H9 (cell line): Measurements from ENCODE around the gene MS4A4A. TPM values are rescaled to one million over a fixed set of nuclear protein-coding genes. Genes with fewer than 3 reads are reported as not detected.

ENCODE experiments used
- DNase-seq: peaks from one replicate; pipeline ENCODE4 v3.0.0-alpha.2; 2017
- H2AFZ ChIP-seq: one replicate; pipeline ENCODE4 v1.6.1; 2013; ENCODE audit warnings: mild to moderate bottlenecking, low read length, control low read depth, moderate library complexity
- H2AK5ac ChIP-seq: 2 replicates; pipeline ENCODE4 v1.6.1; 2013; ENCODE audit warnings: low read length, control low read depth, mixed read lengths; ENCODE audit not compliant: insufficient read length
- H2BK120ac ChIP-seq: one replicate; pipeline ENCODE4 v1.6.1; 2013; ENCODE audit warnings: low read depth, mild to moderate bottlenecking, low read length, control low read depth, inconsistent platforms; ENCODE audit not compliant: poor library complexity, severe bottlenecking
- H2BK12ac ChIP-seq: 2 replicates; pipeline ENCODE4 v1.6.1; 2013; ENCODE audit warnings: low read length, control low read depth, mixed read lengths, low read depth; ENCODE audit not compliant: insufficient read length
- H2BK15ac ChIP-seq: 2 replicates; pipeline ENCODE4 v1.6.1; 2013; ENCODE audit warnings: low read depth, low read length, control low read depth
- H2BK20ac ChIP-seq: one replicate; pipeline ENCODE4 v1.6.1; 2013; ENCODE audit warnings: low read depth, mild to moderate bottlenecking, low read length, control low read depth, inconsistent platforms; ENCODE audit not compliant: poor library complexity, severe bottlenecking
- H2BK5ac ChIP-seq: 2 replicates; pipeline ENCODE4 v1.6.1; 2013; ENCODE audit warnings: low read length, control low read depth, mixed read lengths; ENCODE audit not compliant: insufficient read length
- H3K14ac ChIP-seq: 2 replicates; pipeline ENCODE4 v1.6.1; 2013; ENCODE audit warnings: low read length, control low read depth; ENCODE audit not compliant: insufficient read depth
- H3K18ac ChIP-seq: 2 replicates; pipeline ENCODE4 v1.6.1; 2013; ENCODE audit warnings: low read depth, mild to moderate bottlenecking, mixed read lengths, low read length, control low read depth; ENCODE audit not compliant: insufficient read length
- H3K23ac ChIP-seq: 2 replicates; pipeline ENCODE4 v1.6.1; 2013; ENCODE audit warnings: low read length, control low read depth, mixed read lengths, low read depth; ENCODE audit not compliant: insufficient read length
- H3K23me2 ChIP-seq: 2 replicates; pipeline ENCODE4 v1.6.1; 2013; ENCODE audit warnings: low read depth, mild to moderate bottlenecking, mixed read lengths, low read length, control low read depth; ENCODE audit not compliant: insufficient read length, poor library complexity, severe bottlenecking
- H3K27ac ChIP-seq: 2 replicates; pipeline ENCODE4 v1.5.1; 2013; ENCODE audit warnings: low read length, control low read depth, mixed read lengths, low read depth; ENCODE audit not compliant: insufficient read length
- H3K27me3 ChIP-seq: 2 replicates; pipeline ENCODE4 v1.6.1; 2013; ENCODE audit warnings: low read length, control low read depth, inconsistent platforms; ENCODE audit not compliant: insufficient read depth
- H3K4ac ChIP-seq: 2 replicates; pipeline ENCODE4 v1.6.1; 2013; ENCODE audit warnings: low read depth, mild to moderate bottlenecking, control low read depth, inconsistent platforms, low read length, moderate library complexity
- H3K4me1 ChIP-seq: 2 replicates; pipeline ENCODE4 v1.6.1; 2013; ENCODE audit warnings: low read length, control low read depth, inconsistent platforms; ENCODE audit not compliant: insufficient read depth
- H3K4me2 ChIP-seq: 2 replicates; pipeline ENCODE4 v1.6.1; 2013; ENCODE audit warnings: low read length, control low read depth, mixed read lengths; ENCODE audit not compliant: insufficient read length, insufficient read depth
- H3K56ac ChIP-seq: 2 replicates; pipeline ENCODE4 v1.6.1; 2013; ENCODE audit warnings: low read depth, mild to moderate bottlenecking, mixed read lengths, low read length, control low read depth; ENCODE audit not compliant: insufficient read length
- H3K79me1 ChIP-seq: 2 replicates; pipeline ENCODE4 v1.6.1; 2013; ENCODE audit warnings: low read depth, mild to moderate bottlenecking, moderate library complexity, low read length, control low read depth, inconsistent platforms; ENCODE audit not compliant: insufficient read depth, poor library complexity, severe bottlenecking
- H3K79me2 ChIP-seq: 2 replicates; pipeline ENCODE4 v1.6.1; 2013; ENCODE audit warnings: low read length, control low read depth, inconsistent platforms; ENCODE audit not compliant: insufficient read depth
- H3K9ac ChIP-seq: 2 replicates; pipeline ENCODE4 v1.6.1; 2013; ENCODE audit warnings: low read length, control low read depth, mixed read lengths; ENCODE audit not compliant: insufficient read length; ENCODE audit errors: extremely low read depth
- H3K9me3 ChIP-seq: one replicate; pipeline ENCODE4 v1.6.1; 2013; ENCODE audit warnings: low read depth, low read length, inconsistent platforms; ENCODE audit not compliant: control insufficient read depth
- H3T11ph ChIP-seq: one replicate; pipeline ENCODE4 v1.6.1; 2013; ENCODE audit warnings: mild to moderate bottlenecking, low read length, control low read depth, inconsistent platforms
- H4K20me1 ChIP-seq: one replicate; pipeline ENCODE4 v1.6.1; 2013; ENCODE audit not compliant: control insufficient read depth, insufficient read length, insufficient read depth
- H4K5ac ChIP-seq: 2 replicates; pipeline ENCODE4 v1.6.1; 2013; ENCODE audit warnings: low read depth, mild to moderate bottlenecking, mixed read lengths, low read length, control low read depth; ENCODE audit not compliant: insufficient read length
- H4K8ac ChIP-seq: replicated peaks from 2 replicates; pipeline ENCODE4 v1.6.1; 2013; ENCODE audit warnings: low read length, control low read depth, mixed read lengths, low read depth; ENCODE audit not compliant: insufficient read length
- H4K91ac ChIP-seq: 2 replicates; pipeline ENCODE4 v1.6.1; 2013; ENCODE audit warnings: low read depth, mild to moderate bottlenecking, moderate library complexity, mixed read lengths, low read length, control low read depth; ENCODE audit not compliant: insufficient read length
- H3K27ac Mint-ChIP-seq, 3 experiments: 2 replicates in 2 of 3; 3 replicates in 1 of 3; pipeline ENCODE4 v1.8.0; 2020 to 2021; ENCODE audit warnings: mixed read lengths in 3 of 3, mild to moderate bottlenecking in 1 of 3, moderate library complexity in 1 of 3
- H3K27me3 Mint-ChIP-seq: 2 replicates; pipeline ENCODE4 v1.8.0; 2021; ENCODE audit warnings: low read depth, mild to moderate bottlenecking, moderate library complexity, mixed read lengths
- H3K36me3 Mint-ChIP-seq, 3 experiments: 2 replicates in 2 of 3; 3 replicates in 1 of 3; pipeline ENCODE4 v1.8.0; 2020 to 2021; ENCODE audit warnings: low read depth in 3 of 3, mixed read lengths in 3 of 3; ENCODE audit not compliant: insufficient read depth in 1 of 3
- H3K4me1 Mint-ChIP-seq, 2 experiments: 2 replicates each; pipeline ENCODE4 v1.8.0; 2020; ENCODE audit warnings: mixed read lengths in 2 of 2
- H3K4me3 Mint-ChIP-seq, 2 experiments: 2 replicates in 1 of 2; 3 replicates in 1 of 2; pipeline ENCODE4 v1.8.0; 2020 to 2021; ENCODE audit warnings: mild to moderate bottlenecking in 2 of 2, mixed read lengths in 2 of 2, moderate library complexity in 1 of 2
- H3K9me3 Mint-ChIP-seq, 2 experiments: 2 replicates in 1 of 2; 3 replicates in 1 of 2; pipeline ENCODE4 v1.8.0; 2020; ENCODE audit warnings: mild to moderate bottlenecking in 2 of 2, mixed read lengths in 2 of 2, moderate library complexity in 1 of 2
- WGBS: extraction: QIAGEN DNeasy Blood & Tissue Kit; methylation state at CpG from one replicate; pipeline ENCODE4 v1.1.7; 2013; ENCODE audit warnings: missing lambda C conversion rate, low lambda C conversion rate, mixed read lengths; ENCODE audit not compliant: insufficient read length; ENCODE audit errors: extremely low coverage; 5-methylcytosine and 5-hydroxymethylcytosine counted together
- total RNA-seq: library from RNA; stranded (reverse); gene quantifications from 2 replicates; pipeline ENCODE4 v1.2.1, GENCODE V29; 2021
- TF ChIP-seq, protein P1 (sequence below): fragments of 200-600 bp; sonication (generic); conservative IDR thresholded peaks from 3 replicates; pipeline ENCODE4 v1.8.0; 2021; ENCODE audit warnings: antibody characterized with exemption, mild to moderate bottlenecking

The MS4A4A gene
- total RNA-seq, 1 experiment from 2014 or later: not detected

GRCh38 chr11:60252213-60253108 lies 28.0 kb upstream of the MS4A4A start:
- Mint-ChIP-seq H3K36me3 (peaks cover 0 to 6% (median 5%) of the 10 kb centered on the region in 3 experiments; a peak in 3 of 7 replicates), H3K27ac (no peak overlapping the region), H3K9me3 (peaks cover 4 to 5% of the 10 kb centered on the region in 2 experiments; a peak in 3 of 5 replicates), H3K27me3 (no peaks in the 10 kb centered on the region; the same call in 1 of the 2 replicates), H3K4me3 (no peak overlapping the region), H3K4me1 (no peaks in the 10 kb centered on the region)
- H3K23me2 ChIP-seq: no peaks in the 10 kb centered on the region
- no peaks in the 10 kb centered on the region for H3K79me1 ChIP-seq
- no peak overlapping the region for H2BK5ac ChIP-seq
- no peak overlapping the region for H2AK5ac ChIP-seq
- no peak overlapping the region for H3T11ph ChIP-seq
- no peak overlapping the region for H3K23ac ChIP-seq
- no peak overlapping the region for H3K4me2 ChIP-seq
- TF ChIP-seq, protein P1, sequence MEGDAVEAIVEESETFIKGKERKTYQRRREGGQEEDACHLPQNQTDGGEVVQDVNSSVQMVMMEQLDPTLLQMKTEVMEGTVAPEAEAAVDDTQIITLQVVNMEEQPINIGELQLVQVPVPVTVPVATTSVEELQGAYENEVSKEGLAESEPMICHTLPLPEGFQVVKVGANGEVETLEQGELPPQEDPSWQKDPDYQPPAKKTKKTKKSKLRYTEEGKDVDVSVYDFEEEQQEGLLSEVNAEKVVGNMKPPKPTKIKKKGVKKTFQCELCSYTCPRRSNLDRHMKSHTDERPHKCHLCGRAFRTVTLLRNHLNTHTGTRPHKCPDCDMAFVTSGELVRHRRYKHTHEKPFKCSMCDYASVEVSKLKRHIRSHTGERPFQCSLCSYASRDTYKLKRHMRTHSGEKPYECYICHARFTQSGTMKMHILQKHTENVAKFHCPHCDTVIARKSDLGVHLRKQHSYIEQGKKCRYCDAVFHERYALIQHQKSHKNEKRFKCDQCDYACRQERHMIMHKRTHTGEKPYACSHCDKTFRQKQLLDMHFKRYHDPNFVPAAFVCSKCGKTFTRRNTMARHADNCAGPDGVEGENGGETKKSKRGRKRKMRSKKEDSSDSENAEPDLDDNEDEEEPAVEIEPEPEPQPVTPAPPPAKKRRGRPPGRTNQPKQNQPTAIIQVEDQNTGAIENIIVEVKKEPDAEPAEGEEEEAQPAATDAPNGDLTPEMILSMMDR: no peak
- H2BK120ac ChIP-seq: no peak overlapping the region
- H3K9me3 ChIP-seq: no peaks in the 10 kb centered on the region
- H4K20me1 ChIP-seq: no peaks in the 10 kb centered on the region
- no peaks in the 10 kb centered on the region for H3K79me2 ChIP-seq
- no peak overlapping the region for H2BK20ac ChIP-seq
- no peaks in the 10 kb centered on the region for H3K27me3 ChIP-seq
- no peak overlapping the region for H3K18ac ChIP-seq
- no peak overlapping the region for H3K4ac ChIP-seq
- H3K4me1 ChIP-seq: no peaks in the 10 kb centered on the region
- H2BK12ac ChIP-seq: no peak overlapping the region
- H4K91ac ChIP-seq: no peak overlapping the region
- no peak overlapping the region for H4K8ac ChIP-seq
- no peak overlapping the region for H4K5ac ChIP-seq
- no peak overlapping the region for H2AFZ ChIP-seq
- H2BK15ac ChIP-seq: no peak overlapping the region
- DNase-seq: no peak
- H3K9ac ChIP-seq: no peak overlapping the region
- no peak overlapping the region for H3K56ac ChIP-seq
- no peak overlapping the region for H3K27ac ChIP-seq
- WGBS: no CpG with 5 or more reads among the region's 2 CpGs
- H3K14ac ChIP-seq: no peak overlapping the region
